Measurements from ENCODE around the gene NMRK2. TPM values are rescaled to one million over a fixed set of nuclear protein-coding genes. Genes with fewer than 3 reads are reported as not detected.

NMRK2 gene
- total RNA-seq, 1 experiment from 2014 or later, result not detected

DNA sequence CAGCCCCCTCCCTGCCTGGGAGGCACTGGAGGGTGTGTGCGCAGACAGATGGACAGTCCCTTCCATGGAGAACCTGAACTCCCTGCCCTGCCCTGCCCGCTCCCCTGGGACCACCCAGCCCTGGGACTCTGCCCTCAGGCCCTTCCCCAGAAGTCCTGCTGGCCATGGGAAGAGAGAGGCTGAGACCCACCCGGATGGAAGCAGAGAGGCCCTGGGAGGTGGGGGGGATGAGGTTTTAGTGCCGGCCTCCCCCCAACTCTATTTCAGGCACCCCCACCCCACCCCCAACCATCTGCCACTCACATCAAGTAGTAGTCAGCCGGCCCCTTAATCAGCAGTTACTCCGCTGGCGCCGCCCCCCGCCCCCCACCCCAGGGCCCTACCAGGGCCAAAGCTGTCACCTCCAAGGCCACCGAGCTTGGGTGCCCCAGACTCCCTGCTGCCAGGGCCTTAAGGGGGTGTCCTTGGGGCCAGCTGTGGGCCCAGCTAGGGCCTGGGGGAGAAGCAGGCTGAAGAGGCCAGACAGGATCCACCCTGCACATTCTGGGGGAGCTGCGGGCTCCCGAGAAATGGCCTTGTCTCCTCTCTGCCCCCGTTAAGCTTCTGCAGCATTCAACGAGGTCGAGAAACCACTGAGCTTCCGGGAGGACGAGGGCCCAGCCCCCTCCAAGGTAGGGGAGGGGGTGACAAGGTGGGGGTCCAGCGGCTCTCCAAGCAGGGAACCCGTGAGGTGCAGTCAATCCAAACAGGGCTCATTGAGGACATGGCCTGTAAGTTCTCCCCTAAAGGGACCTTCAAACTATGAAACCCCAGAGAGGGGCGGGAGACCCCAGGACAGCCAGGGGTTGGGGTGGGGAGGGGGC is 17.4 kb downstream of the NMRK2 start:
- H3K4me2 ChIP-seq (ENCODE audit: low read length), result no peak overlapping the region
- H3K36me3 ChIP-seq (ENCODE audit: control insufficient read depth in 1 of 2, insufficient read depth in 2 of 2, low read length in 2 of 2), result no peaks in the 10 kb centered on the region
- H3K9me3 ChIP-seq (ENCODE audit: control insufficient read depth in 1 of 2, insufficient read depth in 1 of 2, low read depth in 1 of 2, low read length in 2 of 2), result no peaks in the 10 kb centered on the region
- no peak overlapping the region for H3K27ac ChIP-seq (ENCODE audit: low read depth, low read length)
- intact Hi-C loops (cut with micrococcal nuclease), result no loop called here
- DNase-seq (ENCODE audit: low read depth, low spot score), result no peak
- H3K79me2 ChIP-seq (ENCODE audit: insufficient read depth, low read length), result no peaks in the 10 kb centered on the region
- no peak overlapping the region for H3K4me3 ChIP-seq (replicated peaks in 1 of 2; ENCODE audit: low read depth in 1 of 2, low read length in 2 of 2)
- peaks cover 2 to 13% of the 10 kb centered on the region in 2 experiments; a peak in 1 of 4 replicates for H3K4me1 ChIP-seq (ENCODE audit: control insufficient read depth in 1 of 2, insufficient read depth in 2 of 2, low read length in 2 of 2)
- ChIA-PET CTCF (no interaction called here), POLR2A (no interaction called here), RAD21 (ENCODE audit: low non-redundant PET in 1 of 2, low total read pairs in 2 of 2, uncharacterized antibody in 2 of 2, unreplicated experiment in 2 of 2) (no interaction called here)
- BruUV-seq (replicated peaks), result no TSS peak
- no peak overlapping the region for H3K9ac ChIP-seq (ENCODE audit: low read length)
- H3K27me3 ChIP-seq (ENCODE audit: insufficient read depth, low read length), result no peaks in the 10 kb centered on the region
- H2AFZ ChIP-seq (ENCODE audit: low read depth, low read length, poor library complexity, severe bottlenecking), result no peak overlapping the region
- TF ChIP-seq POLR2AphosphoS5 (IDR thresholded peaks at IDR 0.05; ENCODE audit: low read depth, low read length) (no peak), EZH2 (IDR thresholded peaks at IDR 0.05) (no peak), YY1 (IDR thresholded peaks at IDR 0.05; ENCODE audit: extremely low read depth, insufficient replicate concordance, low read depth, low read length) (no peak), TCF7L2 (IDR thresholded peaks at IDR 0.05; ENCODE audit: borderline replicate concordance, extremely low read depth, insufficient read depth, insufficient read length) (no peak), SP1 (IDR thresholded peaks at IDR 0.05; ENCODE audit: low read depth) (no peak)
- TF ChIP-seq, protein P1, sequence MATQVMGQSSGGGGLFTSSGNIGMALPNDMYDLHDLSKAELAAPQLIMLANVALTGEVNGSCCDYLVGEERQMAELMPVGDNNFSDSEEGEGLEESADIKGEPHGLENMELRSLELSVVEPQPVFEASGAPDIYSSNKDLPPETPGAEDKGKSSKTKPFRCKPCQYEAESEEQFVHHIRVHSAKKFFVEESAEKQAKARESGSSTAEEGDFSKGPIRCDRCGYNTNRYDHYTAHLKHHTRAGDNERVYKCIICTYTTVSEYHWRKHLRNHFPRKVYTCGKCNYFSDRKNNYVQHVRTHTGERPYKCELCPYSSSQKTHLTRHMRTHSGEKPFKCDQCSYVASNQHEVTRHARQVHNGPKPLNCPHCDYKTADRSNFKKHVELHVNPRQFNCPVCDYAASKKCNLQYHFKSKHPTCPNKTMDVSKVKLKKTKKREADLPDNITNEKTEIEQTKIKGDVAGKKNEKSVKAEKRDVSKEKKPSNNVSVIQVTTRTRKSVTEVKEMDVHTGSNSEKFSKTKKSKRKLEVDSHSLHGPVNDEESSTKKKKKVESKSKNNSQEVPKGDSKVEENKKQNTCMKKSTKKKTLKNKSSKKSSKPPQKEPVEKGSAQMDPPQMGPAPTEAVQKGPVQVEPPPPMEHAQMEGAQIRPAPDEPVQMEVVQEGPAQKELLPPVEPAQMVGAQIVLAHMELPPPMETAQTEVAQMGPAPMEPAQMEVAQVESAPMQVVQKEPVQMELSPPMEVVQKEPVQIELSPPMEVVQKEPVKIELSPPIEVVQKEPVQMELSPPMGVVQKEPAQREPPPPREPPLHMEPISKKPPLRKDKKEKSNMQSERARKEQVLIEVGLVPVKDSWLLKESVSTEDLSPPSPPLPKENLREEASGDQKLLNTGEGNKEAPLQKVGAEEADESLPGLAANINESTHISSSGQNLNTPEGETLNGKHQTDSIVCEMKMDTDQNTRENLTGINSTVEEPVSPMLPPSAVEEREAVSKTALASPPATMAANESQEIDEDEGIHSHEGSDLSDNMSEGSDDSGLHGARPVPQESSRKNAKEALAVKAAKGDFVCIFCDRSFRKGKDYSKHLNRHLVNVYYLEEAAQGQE (IDR thresholded peaks at IDR 0.05; ENCODE audit: low read depth), result no peak
- H3K9me2 ChIP-seq (ENCODE audit: insufficient read depth), result no peaks in the 10 kb centered on the region
- no peaks in the 10 kb centered on the region for H4K20me1 ChIP-seq (ENCODE audit: insufficient read depth)
- ATAC-seq, result no peak

Measured in HCT116 (cell line).